Uterus (tissue), 4 donors: ENCODE measurements around the gene BTBD17. TPM values are rescaled to one million over a fixed set of nuclear protein-coding genes. Genes with fewer than 3 reads are reported as not detected.

Experiments used
- DNase-seq, 2 donors: peaks; one replicate each; pipeline ENCODE4 v3.0.0-alpha.2; 2019 to 2020
- H3K27ac ChIP-seq, 2 donors: fragments of 200-600 bp; sonication (generic); 1 replicate in 1 of 2; 2 replicates in 1 of 2; pipeline ENCODE4 v1.5.1; 2016 to 2018
- H3K27me3 ChIP-seq, 2 donors: fragments of 200-600 bp; sonication (generic); one replicate each; pipeline ENCODE4 v1.5.1; 2018 to 2019; ENCODE audit warnings: control low read depth in 1 of 2
- H3K36me3 ChIP-seq, 2 donors: fragments of 200-600 bp; sonication (generic); one replicate each; pipeline ENCODE4 v1.5.1; 2019; ENCODE audit warnings: control low read depth in 1 of 2
- H3K4me1 ChIP-seq, 2 donors: fragments of 200-600 bp; sonication (generic); one replicate each; pipeline ENCODE4 v1.5.1; 2018 to 2019; ENCODE audit warnings: control low read depth in 1 of 2
- H3K4me3 ChIP-seq, 2 donors: fragments of 200-600 bp; sonication (generic); 1 replicate in 1 of 2; 2 replicates in 1 of 2; pipeline ENCODE4 v1.5.1; 2018 to 2019; ENCODE audit warnings: mild to moderate bottlenecking in 1 of 2
- H3K9me3 ChIP-seq, 2 donors: fragments of 200-600 bp; sonication (generic); one replicate each; pipeline ENCODE4 v1.5.1; 2019; ENCODE audit warnings: control low read depth in 1 of 2
- POLR2A ChIP-seq, 2 donors: fragments of 450-650 bp; IDR thresholded peaks; one replicate each; pipeline ENCODE4 v1.6.1; 2016; ENCODE audit warnings: antibody characterized with exemption in 2 of 2, mild to moderate bottlenecking in 1 of 2, moderate library complexity in 1 of 2
- intact Hi-C: fragments of 100-400 bp; cut with DNase I; formaldehyde crosslinking; loops from one replicate; pipeline ENCODE4 v1.15.1; 2023; ENCODE audit warnings: low total_unique reads
- total RNA-seq, 4 donors: library from RNA; depleted of rRNA in 3 of 4; stranded (reverse); fragments of >200 nt in 3 of 4; gene quantifications; one replicate each; pipeline versions ENCODE4 v1.1.0 to v1.2.4, GENCODE V29; 2014 to 2023
- TF ChIP-seq, protein P1 (sequence below), 4 experiments: fragments of 200-600 bp in 2 of 4; fragments of 450-650 bp in 2 of 4; sonication (generic) in 2 of 4; IDR thresholded peaks; one replicate each; pipeline ENCODE4 v1.5.1; 2016 to 2019; ENCODE audit warnings: antibody characterized with exemption in 4 of 4, mild to moderate bottlenecking in 2 of 4, moderate library complexity in 1 of 4
- donor health status: DM: yes; HTN: yes; CAD: no.

BTBD17 gene
- total RNA-seq, 4 donors from 2014 or later: 0.14 TPM; not detected in 3

DNA sequence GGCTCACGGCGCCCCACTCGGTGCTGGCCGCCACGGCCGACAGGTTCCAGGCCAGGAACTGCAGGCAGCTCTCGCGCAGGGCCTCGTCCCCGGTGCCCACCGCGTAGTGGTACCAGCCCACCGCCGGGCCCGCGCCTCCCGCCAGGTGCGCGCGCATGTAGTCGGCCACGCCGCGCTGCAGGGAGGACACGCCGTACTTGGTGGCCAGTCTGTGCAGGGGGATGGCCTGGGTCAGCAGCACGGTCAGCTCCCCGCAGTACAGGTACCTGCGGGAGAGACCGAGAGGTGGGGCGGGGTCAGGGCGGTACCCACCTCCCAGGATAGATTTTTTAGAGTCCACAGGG, 4.2 kb downstream of the BTBD17 start:
- no peak for DNase-seq
- no peaks in the 10 kb centered on the region for H3K36me3 ChIP-seq
- no peaks in the 10 kb centered on the region for H3K9me3 ChIP-seq
- H3K4me3 ChIP-seq: no peak overlapping the region
- H3K4me1 ChIP-seq: peaks cover 0 to 9% of the 10 kb centered on the region in 2 donors
- TF ChIP-seq, protein P1, sequence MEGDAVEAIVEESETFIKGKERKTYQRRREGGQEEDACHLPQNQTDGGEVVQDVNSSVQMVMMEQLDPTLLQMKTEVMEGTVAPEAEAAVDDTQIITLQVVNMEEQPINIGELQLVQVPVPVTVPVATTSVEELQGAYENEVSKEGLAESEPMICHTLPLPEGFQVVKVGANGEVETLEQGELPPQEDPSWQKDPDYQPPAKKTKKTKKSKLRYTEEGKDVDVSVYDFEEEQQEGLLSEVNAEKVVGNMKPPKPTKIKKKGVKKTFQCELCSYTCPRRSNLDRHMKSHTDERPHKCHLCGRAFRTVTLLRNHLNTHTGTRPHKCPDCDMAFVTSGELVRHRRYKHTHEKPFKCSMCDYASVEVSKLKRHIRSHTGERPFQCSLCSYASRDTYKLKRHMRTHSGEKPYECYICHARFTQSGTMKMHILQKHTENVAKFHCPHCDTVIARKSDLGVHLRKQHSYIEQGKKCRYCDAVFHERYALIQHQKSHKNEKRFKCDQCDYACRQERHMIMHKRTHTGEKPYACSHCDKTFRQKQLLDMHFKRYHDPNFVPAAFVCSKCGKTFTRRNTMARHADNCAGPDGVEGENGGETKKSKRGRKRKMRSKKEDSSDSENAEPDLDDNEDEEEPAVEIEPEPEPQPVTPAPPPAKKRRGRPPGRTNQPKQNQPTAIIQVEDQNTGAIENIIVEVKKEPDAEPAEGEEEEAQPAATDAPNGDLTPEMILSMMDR (IDR thresholded peaks at IDR 0.05): no peak
- no peak overlapping the region for H3K27ac ChIP-seq
- intact Hi-C loops: no loop called here
- peaks cover 0 to 17% of the 10 kb centered on the region in 2 donors for H3K27me3 ChIP-seq

DNA sequence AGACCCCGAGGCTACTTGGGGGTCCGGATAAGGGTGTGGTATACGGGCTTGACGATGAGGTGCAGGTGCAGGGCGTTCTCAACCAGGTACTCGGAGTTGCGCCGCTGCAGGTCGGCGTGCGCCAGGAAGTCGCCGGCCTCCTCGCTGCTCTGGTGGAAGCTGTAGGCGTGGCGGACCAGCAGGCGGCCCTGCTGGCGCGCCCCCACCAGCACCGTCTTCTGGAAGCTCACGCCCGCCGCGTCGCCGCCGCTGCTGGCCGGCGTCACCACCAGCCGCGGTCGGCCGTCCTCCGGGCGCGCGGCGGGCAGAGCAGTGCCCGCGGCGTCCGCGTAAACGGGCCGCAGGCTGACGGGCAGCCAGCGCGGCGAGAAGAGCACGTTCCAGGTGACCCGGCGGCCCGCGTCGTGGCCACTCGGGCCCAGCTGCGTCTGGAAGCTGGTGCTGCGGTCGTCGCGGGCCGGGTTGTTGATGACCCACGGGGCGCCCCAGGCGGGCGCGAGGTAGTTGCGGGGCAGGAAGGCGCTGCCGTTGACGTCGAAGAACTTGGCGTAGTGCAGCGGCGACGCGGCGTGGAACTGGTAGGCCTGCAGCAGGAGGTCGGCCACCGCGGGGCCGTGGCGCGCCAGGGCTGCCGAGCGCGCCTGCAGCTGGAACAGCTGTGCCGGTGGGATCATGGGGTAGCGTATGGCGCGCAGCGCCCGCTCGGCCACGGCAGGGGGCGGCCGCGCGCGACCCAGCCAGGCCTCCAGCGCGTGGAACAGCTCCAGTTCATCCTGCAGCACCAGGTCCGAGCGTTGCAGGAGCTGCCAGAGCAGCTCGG, 4.8 kb downstream of the BTBD17 start:
- TF ChIP-seq, protein P1 (IDR thresholded peaks at IDR 0.05): no peak
- TF ChIP-seq POLR2A (IDR thresholded peaks at IDR 0.05): no peak
- no peaks in the 10 kb centered on the region for H3K9me3 ChIP-seq
- no peak overlapping the region for H3K4me3 ChIP-seq
- intact Hi-C loops: no loop called here
- no peaks in the 10 kb centered on the region for H3K36me3 ChIP-seq
- no peak overlapping the region for H3K27ac ChIP-seq
- peaks cover 0 to 9% of the 10 kb centered on the region in 2 donors for H3K4me1 ChIP-seq
- DNase-seq: no peak
- H3K27me3 ChIP-seq: peaks cover 0 to 17% of the 10 kb centered on the region in 2 donors

- no peak for TF ChIP-seq POLR2A (IDR thresholded peaks at IDR 0.05)
- TF ChIP-seq, protein P1 (IDR thresholded peaks at IDR 0.05): no peak
- H3K4me3 ChIP-seq: no peak overlapping the region
- DNase-seq: no peak
- no peaks in the 10 kb centered on the region for H3K36me3 ChIP-seq
- no peaks in the 10 kb centered on the region for H3K9me3 ChIP-seq
- peaks cover 0 to 17% of the 10 kb centered on the region in 2 donors for H3K27me3 ChIP-seq
- H3K27ac ChIP-seq: no peak overlapping the region
- intact Hi-C loops: no loop called here
- H3K4me1 ChIP-seq: peaks cover 0 to 9% of the 10 kb centered on the region in 2 donors
These were observed 6.6 kb downstream of the BTBD17 start for GRCh38 chr17:74355065-74355464.

GRCh38 chr17:74354561-74354960, 7.1 kb downstream of the BTBD17 start:
- Histone ChIP-seq H3K27me3 (peaks cover 0 to 17% of the 10 kb centered on the region in 2 donors), H3K4me3 (no peak overlapping the region), H3K36me3 (no peaks in the 10 kb centered on the region), H3K27ac (no peak overlapping the region), H3K4me1 (peaks cover 0 to 9% of the 10 kb centered on the region in 2 donors), H3K9me3 (no peaks in the 10 kb centered on the region)
- TF ChIP-seq POLR2A (IDR thresholded peaks at IDR 0.05): no peak
- TF ChIP-seq, protein P1 (IDR thresholded peaks at IDR 0.05): no peak
- DNase-seq: no peak
- intact Hi-C loops: no loop called here

GRCh38 chr17:74354123-74354522, 7.5 kb downstream of the BTBD17 start:
- no peak for DNase-seq
- Histone ChIP-seq H3K36me3 (no peaks in the 10 kb centered on the region), H3K9me3 (no peaks in the 10 kb centered on the region), H3K27ac (no peak overlapping the region), H3K27me3 (peaks cover 0 to 16% of the 10 kb centered on the region in 2 donors), H3K4me1 (peaks cover 0 to 9% of the 10 kb centered on the region in 2 donors), H3K4me3 (no peak overlapping the region)
- no peak for TF ChIP-seq POLR2A (IDR thresholded peaks at IDR 0.05)
- TF ChIP-seq, protein P1 (IDR thresholded peaks at IDR 0.05): no peak
- intact Hi-C loops: no loop called here
